ENCODE results near the gene UBE2U. TPM values are rescaled to one million over a fixed set of nuclear protein-coding genes. Genes with fewer than 3 reads are reported as not detected.

UBE2U gene, protein sequence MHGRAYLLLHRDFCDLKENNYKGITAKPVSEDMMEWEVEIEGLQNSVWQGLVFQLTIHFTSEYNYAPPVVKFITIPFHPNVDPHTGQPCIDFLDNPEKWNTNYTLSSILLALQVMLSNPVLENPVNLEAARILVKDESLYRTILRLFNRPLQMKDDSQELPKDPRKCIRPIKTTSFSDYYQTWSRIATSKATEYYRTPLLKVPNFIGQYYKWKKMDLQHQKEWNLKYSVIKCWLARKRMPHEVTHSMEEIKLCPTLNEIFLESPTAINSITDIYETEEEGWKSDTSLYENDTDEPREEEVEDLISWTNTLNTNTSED
- total RNA-seq (2014; rRNA removed; shearing (Covaris generic)) (not detected in 2 replicates), polyA plus RNA-seq (2016; fragmentation: Nextera tagmentation; extraction: Ambion mirVana) (not detected in 2 replicates)
- long read RNA-seq, result 0 reads

DNA sequence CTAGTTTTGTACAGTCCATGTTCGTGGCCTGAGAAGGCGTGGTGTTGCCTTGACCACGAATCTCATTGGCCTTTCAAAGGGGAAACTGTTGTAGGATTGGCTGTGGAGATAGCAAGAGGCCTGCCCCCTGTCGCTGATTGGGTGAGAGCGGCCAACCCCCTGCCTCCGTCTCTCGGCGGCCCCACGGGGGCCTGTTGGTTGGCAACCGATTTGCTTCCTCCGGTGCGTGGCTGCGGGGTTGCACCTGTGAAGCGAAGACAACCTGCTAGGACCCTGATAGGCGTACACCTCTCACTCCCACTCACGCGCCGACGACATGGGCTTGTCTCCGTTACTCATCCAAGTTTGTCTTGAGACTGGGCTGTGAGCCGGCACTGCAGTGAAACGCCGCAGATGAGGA is at the start of gene UBE2U:
TSS of gene UBE2U (plus strand) at position 204 of the 400 bp plus-strand sequence. CDS start 428 bp downstream, outside the sequence.
- H3K9me3 Mint-ChIP-seq, result peaks cover 14% of the 10 kb centered on the region
- Histone ChIP-seq H3K79me2 (replicated peaks; ENCODE audit: insufficient read depth) (no peaks in the 10 kb centered on the region), H3K36me3 (ENCODE audit: insufficient read depth) (no peaks in the 10 kb centered on the region), H3K4me1 (ENCODE audit: insufficient read depth) (no peaks in the 10 kb centered on the region), H3K4me3 (no peak within 1 kb of the TSS), H3F3A (replicated peaks; ENCODE audit: low read depth) (no peaks in the 10 kb centered on the region), H3K27me3 (ENCODE audit: insufficient read depth) (no peaks in the 10 kb centered on the region), H3K4me2 (no peak within 1 kb of the TSS), H3K27ac (ENCODE audit: low read depth) (no peak within 1 kb of the TSS), H3K9me2 (ENCODE audit: insufficient read depth) (0 out of 2 replicates have a peak, but pooled peaks cover 5% of the 10 kb centered on the region), H2AFZ (peak within 1 kb of the TSS; percentile 67; the same call in 1 of the 2 replicates), H4K20me1 (replicated peaks; ENCODE audit: insufficient read depth) (no peaks in the 10 kb centered on the region)
- no peaks in the 10 kb centered on the region for H3K27me3 Mint-ChIP-seq (ENCODE audit: insufficient read depth, low read depth, poor library complexity)
- no peak for TF ChIP-seq EZH2 (IDR thresholded peaks at IDR 0.05; ENCODE audit: low read depth, unreplicated experiment)
- no peak for TF ChIP-seq POLR2AphosphoS5 (IDR thresholded peaks at IDR 0.05; ENCODE audit: low read depth)
- no peak for TF ChIP-seq NANOG (IDR thresholded peaks at IDR 0.05; ENCODE audit: borderline replicate concordance)
- TF ChIP-seq STAT1 (IDR thresholded peaks at IDR 0.05; ENCODE audit: unreplicated experiment), result no peak
- TF ChIP-seq ZNF114 (CRISPR knock-in tag; IDR thresholded peaks at IDR 0.05), result no peak
- TF ChIP-seq CREB1 (CRISPR knock-in tag; IDR thresholded peaks at IDR 0.05; ENCODE audit: low read depth), result no peak
- TF ChIP-seq ZNF331 (CRISPR knock-in tag; IDR thresholded peaks at IDR 0.05; ENCODE audit: low read depth), result no peak
- no peak for TF ChIP-seq JUNB (IDR thresholded peaks at IDR 0.05; ENCODE audit: unreplicated experiment)
- TF ChIP-seq, protein P1, sequence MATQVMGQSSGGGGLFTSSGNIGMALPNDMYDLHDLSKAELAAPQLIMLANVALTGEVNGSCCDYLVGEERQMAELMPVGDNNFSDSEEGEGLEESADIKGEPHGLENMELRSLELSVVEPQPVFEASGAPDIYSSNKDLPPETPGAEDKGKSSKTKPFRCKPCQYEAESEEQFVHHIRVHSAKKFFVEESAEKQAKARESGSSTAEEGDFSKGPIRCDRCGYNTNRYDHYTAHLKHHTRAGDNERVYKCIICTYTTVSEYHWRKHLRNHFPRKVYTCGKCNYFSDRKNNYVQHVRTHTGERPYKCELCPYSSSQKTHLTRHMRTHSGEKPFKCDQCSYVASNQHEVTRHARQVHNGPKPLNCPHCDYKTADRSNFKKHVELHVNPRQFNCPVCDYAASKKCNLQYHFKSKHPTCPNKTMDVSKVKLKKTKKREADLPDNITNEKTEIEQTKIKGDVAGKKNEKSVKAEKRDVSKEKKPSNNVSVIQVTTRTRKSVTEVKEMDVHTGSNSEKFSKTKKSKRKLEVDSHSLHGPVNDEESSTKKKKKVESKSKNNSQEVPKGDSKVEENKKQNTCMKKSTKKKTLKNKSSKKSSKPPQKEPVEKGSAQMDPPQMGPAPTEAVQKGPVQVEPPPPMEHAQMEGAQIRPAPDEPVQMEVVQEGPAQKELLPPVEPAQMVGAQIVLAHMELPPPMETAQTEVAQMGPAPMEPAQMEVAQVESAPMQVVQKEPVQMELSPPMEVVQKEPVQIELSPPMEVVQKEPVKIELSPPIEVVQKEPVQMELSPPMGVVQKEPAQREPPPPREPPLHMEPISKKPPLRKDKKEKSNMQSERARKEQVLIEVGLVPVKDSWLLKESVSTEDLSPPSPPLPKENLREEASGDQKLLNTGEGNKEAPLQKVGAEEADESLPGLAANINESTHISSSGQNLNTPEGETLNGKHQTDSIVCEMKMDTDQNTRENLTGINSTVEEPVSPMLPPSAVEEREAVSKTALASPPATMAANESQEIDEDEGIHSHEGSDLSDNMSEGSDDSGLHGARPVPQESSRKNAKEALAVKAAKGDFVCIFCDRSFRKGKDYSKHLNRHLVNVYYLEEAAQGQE (IDR thresholded peaks at IDR 0.05; ENCODE audit: unreplicated experiment), result no peak
- no peak for TF ChIP-seq EZH2phosphoT487 (IDR thresholded peaks at IDR 0.05; ENCODE audit: unreplicated experiment)
- TF ChIP-seq, protein P2, sequence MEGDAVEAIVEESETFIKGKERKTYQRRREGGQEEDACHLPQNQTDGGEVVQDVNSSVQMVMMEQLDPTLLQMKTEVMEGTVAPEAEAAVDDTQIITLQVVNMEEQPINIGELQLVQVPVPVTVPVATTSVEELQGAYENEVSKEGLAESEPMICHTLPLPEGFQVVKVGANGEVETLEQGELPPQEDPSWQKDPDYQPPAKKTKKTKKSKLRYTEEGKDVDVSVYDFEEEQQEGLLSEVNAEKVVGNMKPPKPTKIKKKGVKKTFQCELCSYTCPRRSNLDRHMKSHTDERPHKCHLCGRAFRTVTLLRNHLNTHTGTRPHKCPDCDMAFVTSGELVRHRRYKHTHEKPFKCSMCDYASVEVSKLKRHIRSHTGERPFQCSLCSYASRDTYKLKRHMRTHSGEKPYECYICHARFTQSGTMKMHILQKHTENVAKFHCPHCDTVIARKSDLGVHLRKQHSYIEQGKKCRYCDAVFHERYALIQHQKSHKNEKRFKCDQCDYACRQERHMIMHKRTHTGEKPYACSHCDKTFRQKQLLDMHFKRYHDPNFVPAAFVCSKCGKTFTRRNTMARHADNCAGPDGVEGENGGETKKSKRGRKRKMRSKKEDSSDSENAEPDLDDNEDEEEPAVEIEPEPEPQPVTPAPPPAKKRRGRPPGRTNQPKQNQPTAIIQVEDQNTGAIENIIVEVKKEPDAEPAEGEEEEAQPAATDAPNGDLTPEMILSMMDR (conservative IDR thresholded peaks at IDR 0.05; ENCODE audit: low read depth in 2 of 2), result no peak
- TF ChIP-seq ETS1 (IDR thresholded peaks at IDR 0.05), result no peak
- TF ChIP-seq, protein P3, sequence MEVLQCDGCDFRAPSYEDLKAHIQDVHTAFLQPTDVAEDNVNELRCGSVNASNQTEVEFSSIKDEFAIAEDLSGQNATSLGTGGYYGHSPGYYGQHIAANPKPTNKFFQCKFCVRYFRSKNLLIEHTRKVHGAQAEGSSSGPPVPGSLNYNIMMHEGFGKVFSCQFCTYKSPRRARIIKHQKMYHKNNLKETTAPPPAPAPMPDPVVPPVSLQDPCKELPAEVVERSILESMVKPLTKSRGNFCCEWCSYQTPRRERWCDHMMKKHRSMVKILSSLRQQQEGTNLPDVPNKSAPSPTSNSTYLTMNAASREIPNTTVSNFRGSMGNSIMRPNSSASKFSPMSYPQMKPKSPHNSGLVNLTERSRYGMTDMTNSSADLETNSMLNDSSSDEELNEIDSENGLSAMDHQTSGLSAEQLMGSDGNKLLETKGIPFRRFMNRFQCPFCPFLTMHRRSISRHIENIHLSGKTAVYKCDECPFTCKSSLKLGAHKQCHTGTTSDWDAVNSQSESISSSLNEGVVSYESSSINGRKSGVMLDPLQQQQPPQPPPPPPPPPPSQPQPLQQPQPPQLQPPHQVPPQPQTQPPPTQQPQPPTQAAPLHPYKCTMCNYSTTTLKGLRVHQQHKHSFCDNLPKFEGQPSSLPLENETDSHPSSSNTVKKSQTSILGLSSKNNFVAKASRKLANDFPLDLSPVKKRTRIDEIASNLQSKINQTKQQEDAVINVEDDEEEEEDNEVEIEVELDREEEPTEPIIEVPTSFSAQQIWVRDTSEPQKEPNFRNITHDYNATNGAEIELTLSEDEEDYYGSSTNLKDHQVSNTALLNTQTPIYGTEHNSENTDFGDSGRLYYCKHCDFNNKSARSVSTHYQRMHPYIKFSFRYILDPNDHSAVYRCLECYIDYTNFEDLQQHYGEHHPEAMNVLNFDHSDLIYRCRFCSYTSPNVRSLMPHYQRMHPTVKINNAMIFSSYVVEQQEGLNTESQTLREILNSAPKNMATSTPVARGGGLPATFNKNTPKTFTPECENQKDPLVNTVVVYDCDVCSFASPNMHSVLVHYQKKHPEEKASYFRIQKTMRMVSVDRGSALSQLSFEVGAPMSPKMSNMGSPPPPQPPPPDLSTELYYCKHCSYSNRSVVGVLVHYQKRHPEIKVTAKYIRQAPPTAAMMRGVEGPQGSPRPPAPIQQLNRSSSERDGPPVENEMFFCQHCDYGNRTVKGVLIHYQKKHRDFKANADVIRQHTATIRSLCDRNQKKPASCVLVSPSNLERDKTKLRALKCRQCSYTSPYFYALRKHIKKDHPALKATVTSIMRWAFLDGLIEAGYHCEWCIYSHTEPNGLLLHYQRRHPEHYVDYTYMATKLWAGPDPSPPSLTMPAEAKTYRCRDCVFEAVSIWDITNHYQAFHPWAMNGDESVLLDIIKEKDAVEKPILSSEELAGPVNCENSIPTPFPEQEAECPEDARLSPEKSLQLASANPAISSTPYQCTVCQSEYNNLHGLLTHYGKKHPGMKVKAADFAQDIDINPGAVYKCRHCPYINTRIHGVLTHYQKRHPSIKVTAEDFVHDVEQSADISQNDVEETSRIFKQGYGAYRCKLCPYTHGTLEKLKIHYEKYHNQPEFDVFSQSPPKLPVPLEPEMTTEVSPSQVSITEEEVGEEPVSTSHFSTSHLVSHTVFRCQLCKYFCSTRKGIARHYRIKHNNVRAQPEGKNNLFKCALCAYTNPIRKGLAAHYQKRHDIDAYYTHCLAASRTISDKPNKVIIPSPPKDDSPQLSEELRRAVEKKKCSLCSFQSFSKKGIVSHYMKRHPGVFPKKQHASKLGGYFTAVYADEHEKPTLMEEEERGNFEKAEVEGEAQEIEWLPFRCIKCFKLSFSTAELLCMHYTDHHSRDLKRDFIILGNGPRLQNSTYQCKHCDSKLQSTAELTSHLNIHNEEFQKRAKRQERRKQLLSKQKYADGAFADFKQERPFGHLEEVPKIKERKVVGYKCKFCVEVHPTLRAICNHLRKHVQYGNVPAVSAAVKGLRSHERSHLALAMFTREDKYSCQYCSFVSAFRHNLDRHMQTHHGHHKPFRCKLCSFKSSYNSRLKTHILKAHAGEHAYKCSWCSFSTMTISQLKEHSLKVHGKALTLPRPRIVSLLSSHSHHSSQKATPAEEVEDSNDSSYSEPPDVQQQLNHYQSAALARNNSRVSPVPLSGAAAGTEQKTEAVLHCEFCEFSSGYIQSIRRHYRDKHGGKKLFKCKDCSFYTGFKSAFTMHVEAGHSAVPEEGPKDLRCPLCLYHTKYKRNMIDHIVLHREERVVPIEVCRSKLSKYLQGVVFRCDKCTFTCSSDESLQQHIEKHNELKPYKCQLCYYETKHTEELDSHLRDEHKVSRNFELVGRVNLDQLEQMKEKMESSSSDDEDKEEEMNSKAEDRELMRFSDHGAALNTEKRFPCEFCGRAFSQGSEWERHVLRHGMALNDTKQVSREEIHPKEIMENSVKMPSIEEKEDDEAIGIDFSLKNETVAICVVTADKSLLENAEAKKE (CRISPR knock-in tag; IDR thresholded peaks at IDR 0.05), result no peak
- peaks cover 3% of the 10 kb centered on the region for H3K4me1 Mint-ChIP-seq
- no peak within 1 kb of the TSS for H3K4me3 Mint-ChIP-seq
- peak; percentile 34; the same call in 1 of the 3 replicates for ATAC-seq
- peak; percentile 23 for DNase-seq (ENCODE audit: low spot score)
- H3K27ac Mint-ChIP-seq, result no peak within 1 kb of the TSS
- peaks cover 11% of the 10 kb centered on the region for H3K36me3 Mint-ChIP-seq (ENCODE audit: low read depth)

All from GM23338 (cell line).